Measurements from ENCODE around the gene TOX2.

TOX2 gene

GRCh38 chr20:43940518-43941225, 26.0 kb downstream of the TOX2 start:
- no peak for FAIRE-seq

- no peak for FAIRE-seq
These were observed 27.0 kb downstream of the TOX2 start for GRCh38 chr20:43941476-43942200.

- FAIRE-seq, result no peak
These were observed 27.5 kb downstream of the TOX2 start for GRCh38 chr20:43942201-43942590.

- FAIRE-seq, result no peak
These were observed 28.1 kb downstream of the TOX2 start for GRCh38 chr20:43942667-43943285.

GRCh38 chr20:43943725-43944124, 29.1 kb downstream of the TOX2 start:
- FAIRE-seq, result no peak

DNA sequence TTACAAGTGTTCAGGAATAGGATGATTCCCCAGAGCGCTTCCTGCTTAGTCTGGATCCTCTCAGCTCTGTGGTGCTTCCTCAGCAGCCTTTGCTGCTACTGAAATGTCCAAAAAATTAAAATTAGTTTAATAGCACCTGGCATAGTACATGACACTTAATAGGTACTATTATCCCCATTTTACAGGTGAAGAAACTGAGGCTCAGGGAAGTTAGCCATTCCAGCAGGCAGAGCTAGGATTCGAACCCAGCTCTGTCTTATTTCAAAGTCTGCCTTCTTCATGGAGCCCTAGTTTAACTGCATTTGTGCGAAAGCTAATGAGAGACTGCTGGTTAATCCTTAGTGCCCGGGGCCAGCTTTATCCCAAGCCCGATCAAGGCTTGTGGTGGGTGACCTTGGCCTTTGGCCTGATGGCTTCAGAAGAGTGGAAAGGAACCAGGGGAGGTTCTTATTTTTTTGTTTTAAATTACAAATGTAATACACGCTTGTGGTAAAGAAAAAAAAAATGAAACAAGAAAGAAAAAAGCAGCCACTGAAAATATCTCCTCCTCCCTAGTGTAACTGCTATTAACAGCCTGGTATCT, 30.1 kb downstream of the TOX2 start:
- FAIRE-seq, result no peak

DNA sequence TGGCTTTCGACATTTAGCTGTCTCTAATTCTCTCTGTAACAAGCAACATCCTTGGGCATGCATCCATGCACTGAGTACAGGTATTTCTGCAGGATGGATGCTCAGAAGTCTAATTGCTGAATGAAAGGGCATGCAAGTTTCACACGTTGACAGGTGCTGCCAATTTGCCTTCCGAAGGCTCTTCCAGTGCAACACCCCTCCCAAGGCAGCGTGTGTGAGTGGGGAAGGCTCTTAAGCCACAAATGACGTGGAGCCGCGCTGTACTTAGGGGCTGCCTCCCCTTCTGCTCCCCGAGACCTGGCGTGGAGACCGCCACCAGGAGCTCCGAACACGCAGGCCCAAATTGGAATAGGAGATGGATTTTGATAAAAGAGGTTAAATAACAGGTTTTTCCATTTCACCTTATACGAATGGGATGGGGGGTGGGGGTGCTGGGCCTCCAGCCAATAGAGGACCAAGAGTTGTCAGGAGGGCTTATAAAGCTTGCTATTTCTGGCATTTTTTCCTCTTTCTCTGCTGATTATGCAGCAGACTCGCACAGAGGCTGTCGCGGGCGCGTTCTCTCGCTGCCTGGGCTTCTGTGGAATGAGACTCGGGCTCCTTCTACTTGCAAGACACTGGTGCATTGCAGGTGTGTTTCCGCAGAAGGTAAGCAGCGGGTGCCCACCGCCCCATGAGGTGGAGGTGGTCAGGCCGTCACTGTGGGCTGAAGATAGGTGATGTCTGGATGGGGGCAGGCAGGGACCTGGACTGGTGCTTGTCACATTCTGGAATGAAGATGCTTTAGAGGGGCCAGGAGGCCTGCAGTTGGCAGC, 30.9 kb downstream of the TOX2 start:
- FAIRE-seq, result no peak

DNA sequence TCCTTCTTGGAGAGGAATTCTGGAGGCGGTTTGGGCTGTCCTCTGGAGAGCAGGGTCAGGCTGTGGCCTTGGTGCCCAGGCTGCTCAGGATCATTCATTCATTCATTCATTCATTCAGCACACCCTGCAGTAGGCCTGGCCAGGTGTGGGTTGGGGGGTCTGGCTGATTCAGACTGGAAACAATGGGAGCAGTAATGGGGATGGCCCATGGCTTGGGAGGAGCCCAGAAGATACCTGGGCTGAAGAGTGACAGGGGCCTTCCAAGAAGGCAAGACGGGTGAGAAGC, 31.5 kb downstream of the TOX2 start:
- no peak for FAIRE-seq

DNA sequence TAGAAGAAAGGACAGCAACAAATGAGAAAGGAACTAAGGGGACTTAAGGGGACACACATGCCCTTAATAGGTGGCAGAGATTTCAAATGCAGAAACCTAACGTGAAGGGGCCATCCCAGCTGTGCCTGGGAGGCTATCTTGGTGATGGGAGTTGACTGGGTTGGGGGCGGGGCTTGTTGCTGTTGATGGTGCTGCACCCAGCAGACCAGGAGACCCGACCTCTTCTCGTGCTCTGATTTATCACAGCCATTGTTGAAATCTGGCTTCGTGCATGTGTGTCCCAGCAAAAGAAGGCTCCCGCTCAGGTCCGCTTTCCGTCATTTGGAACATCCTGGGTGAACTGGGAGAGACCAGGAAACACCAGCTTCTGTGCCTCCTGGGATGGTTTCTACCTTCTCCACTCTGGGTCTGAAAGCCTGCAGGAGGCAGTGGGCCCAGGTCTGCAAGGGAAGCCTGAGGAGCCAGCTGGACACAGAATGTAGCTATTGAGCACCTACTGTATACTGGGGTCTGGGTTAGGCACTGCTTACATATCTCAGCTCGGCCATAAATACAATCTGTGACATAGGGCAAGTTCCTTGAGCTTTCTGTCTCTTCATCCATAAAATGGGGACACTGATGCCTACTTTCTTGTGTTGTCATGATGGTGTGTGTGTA, 32.1 kb downstream of the TOX2 start:
- FAIRE-seq, result no peak

- FAIRE-seq, result no peak
These were observed 32.7 kb downstream of the TOX2 start for GRCh38 chr20:43947316-43947710.

GRCh38 chr20:43948455-43948854, 33.8 kb downstream of the TOX2 start:
- no peak for FAIRE-seq

- no peak for FAIRE-seq
These were observed 34.6 kb downstream of the TOX2 start for GRCh38 chr20:43949248-43949647.

GRCh38 chr20:43949741-43950618, 35.3 kb downstream of the TOX2 start:
- FAIRE-seq, result no peak

- peak; percentile 33 for FAIRE-seq
These were observed 39.4 kb downstream of the TOX2 start for GRCh38 chr20:43953919-43954592.

DNA sequence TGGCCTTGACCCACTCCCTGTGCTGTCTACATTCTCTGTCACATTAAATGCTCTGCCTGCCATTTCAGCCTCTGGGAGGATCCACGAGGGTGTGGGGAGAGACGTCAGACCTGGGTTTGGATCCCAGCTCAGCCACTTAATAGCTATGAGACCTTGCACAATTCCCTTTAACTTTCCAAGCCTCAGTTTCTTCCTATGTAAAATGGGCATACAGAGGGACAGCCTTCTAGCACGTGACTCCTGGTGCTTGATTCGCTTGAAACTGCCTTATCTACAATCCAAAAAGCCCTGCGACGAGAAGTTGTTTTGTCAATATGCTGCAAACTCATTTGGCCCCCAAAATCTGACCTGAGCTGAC, 40.0 kb downstream of the TOX2 start:
- no peak for FAIRE-seq

DNA sequence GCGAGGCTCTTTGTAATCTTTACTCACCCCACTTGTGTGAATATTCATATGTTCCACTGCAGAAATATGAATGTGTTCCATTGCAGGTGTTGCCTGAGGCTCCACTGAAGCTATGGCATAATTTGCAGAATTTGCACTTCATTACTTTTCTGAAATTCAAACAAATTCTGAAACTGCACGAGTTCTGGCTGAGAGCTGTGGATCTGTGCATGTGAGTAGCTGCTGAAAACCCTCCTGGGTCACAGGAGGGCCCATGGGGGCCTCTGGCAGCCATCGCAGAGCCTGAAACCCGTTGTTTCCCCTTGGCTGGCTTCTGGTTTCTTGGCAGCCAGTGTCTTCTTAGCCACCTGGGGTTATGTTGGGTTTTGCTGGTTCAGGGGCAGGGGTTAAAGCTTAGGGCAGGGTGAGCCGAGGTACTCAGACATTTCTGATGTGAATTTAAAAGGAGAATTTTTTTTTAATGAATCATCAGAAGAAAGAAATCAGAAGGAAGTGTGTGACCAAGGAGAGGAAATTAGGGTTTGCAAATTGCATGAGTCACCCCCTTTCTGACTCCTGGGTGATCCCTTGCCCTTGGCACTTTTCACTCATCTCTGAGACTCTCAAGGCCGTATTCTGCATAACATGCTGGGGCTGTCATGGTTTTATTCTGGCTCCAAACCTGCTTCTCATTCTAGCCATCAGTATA, 40.6 kb downstream of the TOX2 start:
- FAIRE-seq, result peak; percentile 99

GRCh38 chr20:43955750-43956191, 41.1 kb downstream of the TOX2 start:
- no peak for FAIRE-seq

GRCh38 chr20:43957392-43957791, 42.7 kb downstream of the TOX2 start:
- no peak for FAIRE-seq

- FAIRE-seq, result no peak
These were observed 44.0 kb downstream of the TOX2 start for GRCh38 chr20:43958626-43959025.

Data from G401.6 (cell line).